CD4-positive, CD25-positive, alpha-beta regulatory T cell (primary cell): ENCODE data around the gene POTEF. TPM values are rescaled to one million over a fixed set of nuclear protein-coding genes. Genes with fewer than 3 reads are reported as not detected.
A peak's percentile ranks its signal among the peaks of the same experiment; 100 is the strongest.
"Not testable (repeated sequence)": the region's sequence is repeated elsewhere in the genome, so short reads cannot be mapped to it uniquely, and the experiment has no call there.

Source experiments
- ATAC-seq, 2 donors: fragments of 150-1000 bp; cut with Tn5 transposase; one replicate each; pipeline ENCODE4 v1.10.0; 2021; ENCODE audit warnings: low read depth in 2 of 2, moderate number of reproducible peaks in 2 of 2, moderate library complexity in 1 of 2
- DNase-seq, 3 donors: peaks; one replicate each; pipeline versions ENCODE4 v3.0.0 to v3.0.0-alpha.2; 2012 to 2022; ENCODE audit warnings: mixed read lengths in 1 of 3
- H3K27ac ChIP-seq: one replicate; pipeline ENCODE4 v1.7.0; 2013; ENCODE audit warnings: mild to moderate bottlenecking, low read length; ENCODE audit not compliant: insufficient read depth, poor library complexity, severe bottlenecking
- H3K27me3 ChIP-seq: one replicate; pipeline ENCODE4 v1.7.0; 2013; ENCODE audit warnings: low read length; ENCODE audit not compliant: control insufficient read depth, insufficient read depth
- H3K36me3 ChIP-seq: one replicate; pipeline ENCODE4 v1.7.0; 2013; ENCODE audit warnings: mild to moderate bottlenecking, low read length, moderate library complexity; ENCODE audit not compliant: control insufficient read depth, insufficient read depth
- H3K4me1 ChIP-seq: 2 replicates; pipeline ENCODE4 v1.7.0; 2013; ENCODE audit warnings: mild to moderate bottlenecking, low read length; ENCODE audit not compliant: insufficient read depth, control insufficient read depth, poor library complexity, severe bottlenecking
- H3K4me3 ChIP-seq: one replicate; pipeline ENCODE4 v1.7.0; 2013; ENCODE audit warnings: low read depth, mild to moderate bottlenecking, low read length, moderate library complexity
- H3K9me3 ChIP-seq, 2 experiments: 1 replicate in 1 of 2; 2 replicates in 1 of 2; pipeline ENCODE4 v1.7.0; 2013; ENCODE audit warnings: low read length in 2 of 2, mild to moderate bottlenecking in 1 of 2, moderate library complexity in 1 of 2; ENCODE audit not compliant: control insufficient read depth in 2 of 2
- H3K27ac Mint-ChIP-seq, 3 donors: one replicate each; pipeline ENCODE4 v1.8.0; 2020 to 2022; ENCODE audit warnings: mild to moderate bottlenecking in 3 of 3, mixed read lengths in 3 of 3, moderate library complexity in 2 of 3
- H3K27me3 Mint-ChIP-seq: one replicate; pipeline ENCODE4 v1.8.0; 2022; ENCODE audit warnings: mild to moderate bottlenecking, mixed read lengths
- H3K36me3 Mint-ChIP-seq: one replicate; pipeline ENCODE4 v1.8.0; 2020; ENCODE audit warnings: mixed read lengths
- H3K4me1 Mint-ChIP-seq, 4 donors: one replicate each; pipeline ENCODE4 v1.8.0; 2020 to 2022; ENCODE audit warnings: mixed read lengths in 4 of 4, mild to moderate bottlenecking in 1 of 4
- H3K4me3 Mint-ChIP-seq, 4 donors: one replicate each; pipeline ENCODE4 v1.8.0; 2020 to 2022; ENCODE audit warnings: mild to moderate bottlenecking in 4 of 4, mixed read lengths in 4 of 4, moderate library complexity in 3 of 4
- H3K9me3 Mint-ChIP-seq, 7 donors: one replicate each; pipeline ENCODE4 v1.8.0; 2020 to 2022; ENCODE audit warnings: mixed read lengths in 7 of 7, mild to moderate bottlenecking in 3 of 7, moderate library complexity in 2 of 7
- polyA plus RNA-seq, 4 donors: library from polyadenylated mRNA; unstranded; fragments of 300-500 nt; fragmentation: Illumina TruSeq; gene quantifications; one replicate each; pipeline ENCODE4 v1.2.3, GENCODE V29; 2021
- total RNA-seq: library from RNA; stranded (reverse); gene quantifications from one replicate; pipeline ENCODE4 v1.2.3, GENCODE V29; 2022

POTEF gene
- not detected for total RNA-seq
- polyA plus RNA-seq, result not detected

GRCh38 chr2:130129120-130129829 lies at the start of gene POTEF:
Gene POTEF (minus strand): TSS chr2:130129222. CDS start chr2:130120515, 8,707 bp downstream.
- H3K36me3 Mint-ChIP-seq, H3K27ac Mint-ChIP-seq, H3K4me1 Mint-ChIP-seq, H3K9me3 ChIP-seq, DNase-seq, H3K4me1 ChIP-seq, H3K27me3 ChIP-seq, H3K27ac ChIP-seq, H3K36me3 ChIP-seq, H3K9me3 Mint-ChIP-seq, H3K4me3 Mint-ChIP-seq, ATAC-seq, H3K27me3 Mint-ChIP-seq, H3K4me3 ChIP-seq: not testable (repeated sequence)

- not testable (repeated sequence) for H3K9me3 ChIP-seq, H3K27ac Mint-ChIP-seq, H3K36me3 Mint-ChIP-seq, H3K9me3 Mint-ChIP-seq, H3K27me3 Mint-ChIP-seq, ATAC-seq, H3K4me1 ChIP-seq, H3K4me3 ChIP-seq, DNase-seq, H3K27ac ChIP-seq, H3K27me3 ChIP-seq
- H3K4me1 Mint-ChIP-seq, result peaks cover 0 to 16% (median 15%) of the 10 kb centered on the region in 4 donors
- peak overlapping the region in 1 of 4 donors; percentile 77 for H3K4me3 Mint-ChIP-seq
- peaks cover 40% of the 10 kb centered on the region for H3K36me3 ChIP-seq
Observed at GRCh38 chr2:130174866-130175265, 45.8 kb upstream of the POTEF start.

GRCh38 chr2:130169896-130170295 lies 40.9 kb upstream of the POTEF start:
- no peaks in the 10 kb centered on the region for H3K27me3 Mint-ChIP-seq
- H3K9me3 Mint-ChIP-seq, result peaks cover 0 to 1% (median 0%) of the 10 kb centered on the region in 7 donors
- Histone ChIP-seq H3K27ac (no peak overlapping the region), H3K4me1 (no peaks in the 10 kb centered on the region), H3K36me3 (peaks cover 62% of the 10 kb centered on the region), H3K9me3 (no peaks in the 10 kb centered on the region), H3K27me3 (no peaks in the 10 kb centered on the region), H3K4me3 (no peak overlapping the region)
- no peak for DNase-seq
- H3K36me3 Mint-ChIP-seq, result peaks cover 20% of the 10 kb centered on the region
- no peak for ATAC-seq
- H3K4me3 Mint-ChIP-seq, result no peak overlapping the region
- H3K4me1 Mint-ChIP-seq, result peaks cover 0 to 3% (median under 1%) of the 10 kb centered on the region in 4 donors
- no peak overlapping the region for H3K27ac Mint-ChIP-seq

GRCh38 chr2:130169163-130169562 lies 40.1 kb upstream of the POTEF start:
- H3K9me3 Mint-ChIP-seq, result not testable (repeated sequence)

GRCh38 chr2:130166611-130167010 lies 37.6 kb upstream of the POTEF start:
- not testable (repeated sequence) for H3K27me3 ChIP-seq, H3K9me3 Mint-ChIP-seq, ATAC-seq, H3K4me1 ChIP-seq, H3K4me1 Mint-ChIP-seq, H3K9me3 ChIP-seq, H3K27ac ChIP-seq, H3K27ac Mint-ChIP-seq, H3K4me3 Mint-ChIP-seq, DNase-seq, H3K27me3 Mint-ChIP-seq, H3K4me3 ChIP-seq
- peaks cover 68% of the 10 kb centered on the region for H3K36me3 ChIP-seq
- peaks cover 29% of the 10 kb centered on the region for H3K36me3 Mint-ChIP-seq

More at GRCh38 chr2:130169163-130169562, 40.1 kb upstream of the POTEF start:
- not testable (repeated sequence) for H3K27ac Mint-ChIP-seq, H3K4me3 Mint-ChIP-seq, H3K27me3 Mint-ChIP-seq, H3K27ac ChIP-seq, DNase-seq, H3K4me3 ChIP-seq, H3K4me1 Mint-ChIP-seq, H3K27me3 ChIP-seq, H3K4me1 ChIP-seq, H3K9me3 ChIP-seq
- H3K36me3 Mint-ChIP-seq, result peaks cover 26% of the 10 kb centered on the region
- peaks cover 64% of the 10 kb centered on the region for H3K36me3 ChIP-seq
- peak in 1 of 2 donors; percentile 40 for ATAC-seq

GRCh38 chr2:130165293-130166016 lies 36.4 kb upstream of the POTEF start:
- peaks cover 29% of the 10 kb centered on the region for H3K36me3 Mint-ChIP-seq
- peaks cover 0 to 3% (median under 1%) of the 10 kb centered on the region in 4 donors for H3K4me1 Mint-ChIP-seq
- H3K27ac Mint-ChIP-seq, result no peak overlapping the region
- Histone ChIP-seq H3K27me3 (no peaks in the 10 kb centered on the region), H3K27ac (no peak overlapping the region), H3K4me1 (no peaks in the 10 kb centered on the region), H3K36me3 (peaks cover 62% of the 10 kb centered on the region), H3K4me3 (no peak overlapping the region), H3K9me3 (no peaks in the 10 kb centered on the region)
- no peak for DNase-seq
- ATAC-seq, result no peak
- H3K27me3 Mint-ChIP-seq, result no peaks in the 10 kb centered on the region
- H3K4me3 Mint-ChIP-seq, result no peak overlapping the region
- H3K9me3 Mint-ChIP-seq, result no peaks in the 10 kb centered on the region

GRCh38 chr2:130162968-130163367 lies 33.9 kb upstream of the POTEF start:
- Histone ChIP-seq H3K4me1 (no peaks in the 10 kb centered on the region), H3K9me3 (no peaks in the 10 kb centered on the region), H3K4me3 (no peak overlapping the region), H3K27me3 (no peaks in the 10 kb centered on the region), H3K27ac (no peak overlapping the region), H3K36me3 (peaks cover 43% of the 10 kb centered on the region)
- no peak for DNase-seq
- H3K4me3 Mint-ChIP-seq, result no peak overlapping the region
- H3K9me3 Mint-ChIP-seq, result no peaks in the 10 kb centered on the region
- H3K4me1 Mint-ChIP-seq, result peaks cover 0 to 3% (median 0%) of the 10 kb centered on the region in 4 donors
- H3K27ac Mint-ChIP-seq, result no peak overlapping the region
- no peak for ATAC-seq
- H3K36me3 Mint-ChIP-seq, result peaks cover 23% of the 10 kb centered on the region
- H3K27me3 Mint-ChIP-seq, result no peaks in the 10 kb centered on the region

- H3K4me1 Mint-ChIP-seq, ATAC-seq, H3K27me3 ChIP-seq, H3K4me3 ChIP-seq, H3K9me3 Mint-ChIP-seq, H3K27me3 Mint-ChIP-seq, H3K27ac ChIP-seq, H3K9me3 ChIP-seq, H3K4me3 Mint-ChIP-seq, H3K4me1 ChIP-seq, DNase-seq, H3K27ac Mint-ChIP-seq: not testable (repeated sequence)
- peaks cover 18% of the 10 kb centered on the region for H3K36me3 Mint-ChIP-seq
- H3K36me3 ChIP-seq, result peaks cover 39% of the 10 kb centered on the region
Observed at GRCh38 chr2:130162486-130162885, 33.5 kb upstream of the POTEF start.
